DND-41 (cell line): Measurements from ENCODE around the gene KCNB1.

Experiments
- ATAC-seq: fragments of 200-7000 bp; cut with Tn5 transposase; 3 replicates; pipeline ENCODE4 v1.9.1; 2021; ENCODE audit warnings: low read depth; ENCODE audit not compliant: insufficient read depth
- DNase-seq: peaks from one replicate; pipeline ENCODE4 v3.0.0-alpha.2; 2020
- H2AFZ ChIP-seq: 2 replicates; pipeline ENCODE4 v1.6.0; 2012; ENCODE audit warnings: low read depth, low read length
- H3K27ac ChIP-seq: 2 replicates; pipeline ENCODE4 v1.5.1; 2012; ENCODE audit warnings: low read length, inconsistent platforms
- H3K27me3 ChIP-seq: fragments of 200-600 bp; sonication (generic); 2 replicates; pipeline ENCODE4 v1.6.0; 2012; ENCODE audit warnings: low read length, mild to moderate bottlenecking, inconsistent platforms; ENCODE audit not compliant: insufficient read depth, poor library complexity
- H3K36me3 ChIP-seq: 2 replicates; pipeline ENCODE4 v1.5.1; 2012; ENCODE audit warnings: low read length, inconsistent platforms; ENCODE audit not compliant: insufficient read depth
- H3K4me1 ChIP-seq: 2 replicates; pipeline ENCODE4 v1.5.1; 2012; ENCODE audit warnings: mild to moderate bottlenecking, low read length; ENCODE audit not compliant: insufficient read depth
- H3K4me2 ChIP-seq: 2 replicates; pipeline ENCODE4 v1.6.0; 2012; ENCODE audit warnings: mild to moderate bottlenecking, moderate library complexity, low read length, inconsistent platforms; ENCODE audit not compliant: insufficient read depth
- H3K4me3 ChIP-seq, 2 experiments: fragments of 200-600 bp in 1 of 2; shearing (Covaris generic) in 1 of 2; 2 replicates each; pipeline ENCODE4 v1.5.1; 2012 to 2016; ENCODE audit warnings: inconsistent platforms in 2 of 2, low read length in 2 of 2, mild to moderate bottlenecking in 2 of 2, low read depth in 1 of 2, moderate library complexity in 1 of 2
- H3K79me2 ChIP-seq: 2 replicates; pipeline ENCODE4 v1.6.0; 2012; ENCODE audit warnings: low read length, inconsistent platforms; ENCODE audit not compliant: insufficient read depth
- H3K9ac ChIP-seq: 2 replicates; pipeline ENCODE4 v1.6.0; 2012; ENCODE audit warnings: low read depth, mild to moderate bottlenecking, inconsistent platforms, low read length, moderate library complexity
- H3K9me3 ChIP-seq: 2 replicates; pipeline ENCODE4 v1.5.1; 2012; ENCODE audit warnings: low read length, moderate library complexity, mild to moderate bottlenecking, inconsistent platforms; ENCODE audit not compliant: insufficient read depth, severe bottlenecking
- H4K20me1 ChIP-seq: 2 replicates; pipeline ENCODE4 v1.6.0; 2012; ENCODE audit warnings: low read length; ENCODE audit not compliant: insufficient read depth
- CTCF ChIP-seq: IDR thresholded peaks from 2 replicates; pipeline ENCODE4 v1.5.1; 2012; ENCODE audit warnings: borderline replicate concordance, low read length, moderate library complexity, mild to moderate bottlenecking; ENCODE audit not compliant: poor library complexity, severe bottlenecking; ENCODE audit errors: extremely low read depth
- EZH2 ChIP-seq: IDR thresholded peaks from 3 replicates; pipeline ENCODE4 v1.6.1; 2012; ENCODE audit warnings: borderline replicate concordance, low read depth, mild to moderate bottlenecking, moderate library complexity, low read length, inconsistent platforms; ENCODE audit not compliant: severe bottlenecking

The KCNB1 gene

GRCh38 chr20:49466114-49466912 lies 16.2 kb downstream of the KCNB1 start:
- Histone ChIP-seq H3K9me3 (no peaks in the 10 kb centered on the region), H3K4me3 (no peak overlapping the region), H3K4me1 (no peaks in the 10 kb centered on the region), H2AFZ (no peak overlapping the region), H3K36me3 (no peaks in the 10 kb centered on the region), H3K27me3 (peaks cover 18% of the 10 kb centered on the region), H3K79me2 (no peaks in the 10 kb centered on the region), H4K20me1 (peaks cover 5% of the 10 kb centered on the region; the same call in 1 of the 2 replicates), H3K4me2 (no peak overlapping the region), H3K9ac (no peak overlapping the region), H3K27ac (no peak overlapping the region)
- ATAC-seq (no peak), DNase-seq (no peak)
- TF ChIP-seq EZH2 (no peak), CTCF (no peak)

GRCh38 chr20:49464556-49464955 lies 17.9 kb downstream of the KCNB1 start:
- no peak for TF ChIP-seq CTCF
- no peak for TF ChIP-seq EZH2
- Histone ChIP-seq H3K4me3 (no peak overlapping the region), H3K79me2 (no peaks in the 10 kb centered on the region), H3K36me3 (no peaks in the 10 kb centered on the region), H2AFZ (no peak overlapping the region), H3K4me2 (no peak overlapping the region), H4K20me1 (peaks cover 3% of the 10 kb centered on the region; the same call in 1 of the 2 replicates), H3K9ac (no peak overlapping the region), H3K27me3 (peaks cover 13% of the 10 kb centered on the region), H3K9me3 (no peaks in the 10 kb centered on the region), H3K27ac (no peak overlapping the region), H3K4me1 (no peaks in the 10 kb centered on the region)
- DNase-seq, result no peak
- ATAC-seq, result no peak; the same call in 2 of the 3 replicates

GRCh38 chr20:49462626-49463025 lies 19.8 kb downstream of the KCNB1 start:
- ATAC-seq, result no peak
- Histone ChIP-seq H3K27me3 (peaks cover 4% of the 10 kb centered on the region), H3K27ac (no peak overlapping the region), H3K36me3 (no peaks in the 10 kb centered on the region), H3K4me2 (no peak overlapping the region), H3K9ac (no peak overlapping the region), H4K20me1 (no peaks in the 10 kb centered on the region), H3K4me3 (no peak overlapping the region), H3K9me3 (no peaks in the 10 kb centered on the region), H3K79me2 (no peaks in the 10 kb centered on the region), H2AFZ (no peak overlapping the region), H3K4me1 (no peaks in the 10 kb centered on the region)
- no peak for TF ChIP-seq CTCF
- TF ChIP-seq EZH2, result no peak
- no peak for DNase-seq
